Neural cell (in vitro differentiated cells): ENCODE results near the gene MTFMT.

Source experiments
- CTCF ChIP-seq: fragments of 450-650 bp; IDR thresholded peaks from 2 replicates; pipeline ENCODE4 v1.5.1; 2014; ENCODE audit warnings: antibody characterized with exemption, mild to moderate bottlenecking, moderate library complexity; ENCODE audit not compliant: poor library complexity, severe bottlenecking
- EP300 ChIP-seq: fragments of 450-650 bp; conservative IDR thresholded peaks from 2 replicates; pipeline ENCODE4 v1.6.1; 2014; ENCODE audit warnings: antibody characterized with exemption, mild to moderate bottlenecking, moderate library complexity; ENCODE audit not compliant: poor library complexity, severe bottlenecking
- EZH2 ChIP-seq: fragments of 200-600, 300-800 bp; shearing (Covaris generic), sonication (generic); IDR thresholded peaks from 2 replicates; pipeline ENCODE4 v1.6.1; 2014; ENCODE audit warnings: antibody characterized with exemption, low read length, borderline replicate concordance, mild to moderate bottlenecking; ENCODE audit not compliant: insufficient read depth, poor library complexity, severe bottlenecking
- POLR2AphosphoS5 ChIP-seq: IDR thresholded peaks from 2 replicates; pipeline ENCODE4 v1.6.1; 2012
- SMC3 ChIP-seq: fragments of 450-650 bp; conservative IDR thresholded peaks from 2 replicates; pipeline ENCODE4 v1.6.1; 2014; ENCODE audit warnings: antibody characterized with exemption, mild to moderate bottlenecking, moderate library complexity; ENCODE audit not compliant: poor library complexity
- TAF1 ChIP-seq: IDR thresholded peaks from 2 replicates; pipeline ENCODE4 v1.6.1; 2012; ENCODE audit warnings: low read depth

GRCh38 chr15:65069179-65069578 lies 39.7 kb upstream of the MTFMT start:
- TF ChIP-seq CTCF (no peak), TAF1 (no peak), EZH2 (no peak), EP300 (no peak), POLR2AphosphoS5 (no peak), SMC3 (no peak)
